GM12878 (cell line): Measurements from ENCODE around the gene MDC1. TPM values are rescaled to one million over a fixed set of nuclear protein-coding genes. Genes with fewer than 3 reads are reported as not detected.

Source experiments
- ATAC-seq: fragments of 200-7000 bp; cut with Tn5 transposase; 3 replicates; pipeline ENCODE4 v1.9.1; 2020; ENCODE audit warnings: mild to moderate bottlenecking, moderate library complexity
- BruUV-seq: library from RNA; stranded (reverse); fragments of 400-500 nt; replicated peaks from 2 replicates; lab custom pipeline; 2021; lab: Mats Ljungman, UMichigan
- CTCF ChIA-PET: fragments of 300-600 bp; sonication (Branson Sonifier 250); formaldehyde crosslinking; extraction: SDS; loops from one replicate; lab custom pipeline; 2021; ENCODE audit warnings: inconsistent platforms; lab: Yijun Ruan, JAX
- POLR2A ChIA-PET: fragments of 350-600 bp; formaldehyde crosslinking; extraction: SDS; loops from one replicate; lab custom pipeline; 2021; ENCODE audit warnings: inconsistent platforms; lab: Charles Lee
- RAD21 ChIA-PET: fragments of 300-600 bp; sonication (Branson Sonifier 250); formaldehyde crosslinking; loops from one replicate; lab custom pipeline; 2023; ENCODE audit warnings: antibody characterized with exemption; ENCODE audit not compliant: unreplicated experiment; lab: Charles Lee
- SMC1A ChIA-PET: fragments of 300-600 bp; sonication (Branson Sonifier 250); formaldehyde crosslinking; loops from one replicate; lab custom pipeline; 2023; ENCODE audit not compliant: unreplicated experiment, uncharacterized antibody; lab: Charles Lee
- DNase-seq: peaks from one replicate; pipeline ENCODE4 v3.0.0-alpha.2; 2011; ENCODE audit warnings: low read depth, low spot score
- FAIRE-seq: peaks from 3 replicates; lab custom pipeline; 2011; peaks lifted over from hg19 to GRCh38; lab: Jason Lieb, UNC
- H2AFZ ChIP-seq: 2 replicates; pipeline ENCODE4 v1.6.0; 2011; ENCODE audit warnings: low read depth, low read length, control low read depth; ENCODE audit not compliant: control insufficient read depth
- H3K27ac ChIP-seq: 2 replicates; pipeline ENCODE4 v1.5.1; 2011; ENCODE audit warnings: control low read depth; ENCODE audit not compliant: control insufficient read depth, insufficient read depth
- H3K27me3 ChIP-seq, 2 experiments: replicated peaks in 1 of 2; 2 replicates each; pipeline versions ENCODE4 v1.6.0 to v1.6.1; 2011; ENCODE audit warnings: low read length in 1 of 2; ENCODE audit not compliant: control insufficient read depth in 2 of 2, insufficient read depth in 2 of 2
- H3K36me3 ChIP-seq, 2 experiments: 2 replicates each; pipeline ENCODE4 v1.5.1; 2011; ENCODE audit warnings: low read length in 1 of 2; ENCODE audit not compliant: control insufficient read depth in 2 of 2, insufficient read depth in 2 of 2
- H3K4me1 ChIP-seq: 2 replicates; pipeline ENCODE4 v1.6.1; 2011; ENCODE audit warnings: mild to moderate bottlenecking, low read length, moderate library complexity, mixed read lengths; ENCODE audit not compliant: control insufficient read depth, insufficient read depth
- H3K4me2 ChIP-seq: 2 replicates; pipeline ENCODE4 v1.6.0; 2011; ENCODE audit warnings: control low read depth; ENCODE audit not compliant: control insufficient read depth, insufficient read depth
- H3K4me3 ChIP-seq: fragments of 200-600 bp; sonication (generic); 2 replicates; pipeline ENCODE4 v1.5.1; 2016
- H3K79me2 ChIP-seq: 2 replicates; pipeline ENCODE4 v1.6.0; 2011; ENCODE audit warnings: low read length; ENCODE audit not compliant: control insufficient read depth, insufficient read depth
- H3K9ac ChIP-seq: 2 replicates; pipeline ENCODE4 v1.8.0; 2011; ENCODE audit warnings: low read length, control low read depth, mixed read lengths; ENCODE audit not compliant: control insufficient read depth, insufficient read depth
- H3K9me3 ChIP-seq: replicated peaks from 3 replicates; pipeline ENCODE4 v1.5.1; 2011; ENCODE audit warnings: mild to moderate bottlenecking, low read length; ENCODE audit not compliant: control insufficient read depth, insufficient read depth
- H4K20me1 ChIP-seq: 2 replicates; pipeline ENCODE4 v1.6.0; 2011; ENCODE audit not compliant: control insufficient read depth, insufficient read depth
- GABPA ChIP-seq: IDR thresholded peaks from 2 replicates; pipeline ENCODE4 v1.6.1; 2014; ENCODE audit warnings: antibody characterized with exemption, low read depth, mild to moderate bottlenecking, inconsistent platforms
- HCFC1 ChIP-seq: fragments of 150-350 bp; IDR thresholded peaks from 2 replicates; pipeline ENCODE4 v1.6.1; 2014; ENCODE audit warnings: low read length
- IKZF1 ChIP-seq: fragments of 450-650 bp; conservative IDR thresholded peaks from 2 replicates; pipeline ENCODE4 v1.6.1; 2017; ENCODE audit warnings: antibody characterized with exemption, mild to moderate bottlenecking
- MEF2A ChIP-seq: IDR thresholded peaks from 2 replicates; pipeline ENCODE4 v1.6.1; 2011; ENCODE audit warnings: low read depth, mild to moderate bottlenecking, low read length, moderate library complexity; ENCODE audit not compliant: insufficient read depth
- NR2F1 ChIP-seq: fragments of 450-650 bp; conservative IDR thresholded peaks from 2 replicates; pipeline ENCODE4 v1.6.1; 2017; ENCODE audit warnings: mild to moderate bottlenecking
- PAX5 ChIP-seq: IDR thresholded peaks from 2 replicates; pipeline ENCODE4 v1.6.1; 2011; ENCODE audit warnings: low read depth, low read length, borderline replicate concordance
- POLR2AphosphoS5 ChIP-seq: IDR thresholded peaks from 2 replicates; pipeline ENCODE4 v1.6.1; 2011; ENCODE audit warnings: mild to moderate bottlenecking, low read length, inconsistent platforms
- RAD51 ChIP-seq: fragments of 450-650 bp; IDR thresholded peaks from 2 replicates; pipeline ENCODE4 v1.6.1; 2016; ENCODE audit warnings: moderate library complexity, mild to moderate bottlenecking, inconsistent platforms
- SMARCA5 ChIP-seq: fragments of 450-650 bp; IDR thresholded peaks from 2 replicates; pipeline ENCODE4 v1.6.1; 2017; ENCODE audit warnings: mild to moderate bottlenecking
- SMC3 ChIP-seq: IDR thresholded peaks from 2 replicates; pipeline ENCODE4 v1.6.1; 2011; ENCODE audit warnings: low read length, improper control_type of control experiment, borderline replicate concordance
- STAT1 ChIP-seq: fragments of 450-650 bp; conservative IDR thresholded peaks from 2 replicates; pipeline ENCODE4 v1.6.1; 2014; ENCODE audit warnings: antibody characterized with exemption, mild to moderate bottlenecking
- TCF3 ChIP-seq: IDR thresholded peaks from 2 replicates; pipeline ENCODE4 v1.6.1; 2012; ENCODE audit warnings: low read depth, mild to moderate bottlenecking, low read length, borderline replicate concordance; ENCODE audit not compliant: insufficient read depth
- ZNF207 ChIP-seq: fragments of 450-650 bp; IDR thresholded peaks from 2 replicates; pipeline ENCODE4 v1.6.1; 2014; ENCODE audit warnings: antibody characterized with exemption, mild to moderate bottlenecking, borderline replicate concordance
- WGBS: methylation state at CpG from one replicate; pipeline ENCODE4 v1.1.6; 2016; ENCODE audit warnings: low lambda C conversion rate; ENCODE audit not compliant: insufficient replicate concordance, insufficient coverage; ENCODE audit errors: missing lambda C conversion rate; 5-methylcytosine and 5-hydroxymethylcytosine counted together
- in situ Hi-C: fragments of 300-500 bp; cut with MboI; formaldehyde crosslinking; loops from 9 replicates; pipeline ENCODE4 v1.14.3; 2018; ENCODE audit warnings: mixed read lengths
- intact Hi-C: fragments of 100-400 bp; cut with micrococcal nuclease; formaldehyde crosslinking; loops from one replicate; pipeline ENCODE4 v1.14.2; 2022; ENCODE audit not compliant: unreplicated experiment
- polyA plus RNA-seq, 11 experiments: library from polyadenylated mRNA; depleted of rRNA in 4 of 11; unstranded in 6 of 11; stranded (reverse) in 5 of 11; fragments of >200 nt; fragmentation: Nextera tagmentation in 4 of 11; fragmentation: Illumina TruSeq in 1 of 11; extraction: Ambion mirVana in 4 of 11; extraction: Trizol in 1 of 11; gene quantifications; 1 replicate in 1 of 11; 2 replicates in 10 of 11; pipeline versions ENCODE4 v1.2.1 to v1.2.3, GENCODE V29; 2011 to 2016; ENCODE audit warnings: inconsistent platforms in 2 of 11, missing spikeins in 2 of 11, low read depth in 1 of 11
- total RNA-seq, 4 experiments: library from RNA; depleted of rRNA in 3 of 4; stranded (reverse); fragments of >200 nt in 3 of 4; fragmentation: Illumina TruSeq in 1 of 4; extraction: Trizol in 1 of 4; gene quantifications; 2 replicates each; pipeline versions ENCODE4 v1.2.1 to v1.2.3, GENCODE V29; 2013 to 2021
- TF ChIP-seq, protein P1 (sequence below): fragments of 450-650 bp; conservative IDR thresholded peaks from 2 replicates; pipeline ENCODE4 v1.6.1; 2017; ENCODE audit warnings: mild to moderate bottlenecking, moderate library complexity
- TF ChIP-seq, protein P2 (sequence below): IDR thresholded peaks from 2 replicates; pipeline ENCODE4 v1.6.1; 2011; ENCODE audit warnings: borderline replicate concordance, low read depth, mild to moderate bottlenecking, moderate library complexity, low read length; ENCODE audit not compliant: insufficient read depth, poor library complexity, severe bottlenecking
- TF ChIP-seq, protein P3 (sequence below), 3 experiments: IDR thresholded peaks in 2 of 3; conservative IDR thresholded peaks in 1 of 3; 2 replicates each; pipeline ENCODE4 v1.5.1; 2011; ENCODE audit warnings: low read depth in 3 of 3, low read length in 3 of 3, mild to moderate bottlenecking in 3 of 3, control low read depth in 2 of 3, moderate library complexity in 2 of 3, inconsistent platforms in 1 of 3, mixed read lengths in 1 of 3; ENCODE audit not compliant: control insufficient read depth in 2 of 3, insufficient read depth in 1 of 3; ENCODE audit errors: extremely low read depth in 1 of 3

MDC1 gene
- total and polyA plus RNA-seq, 10 of the 15 experiments (the other 5 are each of a cell fraction or from before 2014, with no cell fraction given), result 5.1 to 62.5 (median 22.4) TPM

DNA sequence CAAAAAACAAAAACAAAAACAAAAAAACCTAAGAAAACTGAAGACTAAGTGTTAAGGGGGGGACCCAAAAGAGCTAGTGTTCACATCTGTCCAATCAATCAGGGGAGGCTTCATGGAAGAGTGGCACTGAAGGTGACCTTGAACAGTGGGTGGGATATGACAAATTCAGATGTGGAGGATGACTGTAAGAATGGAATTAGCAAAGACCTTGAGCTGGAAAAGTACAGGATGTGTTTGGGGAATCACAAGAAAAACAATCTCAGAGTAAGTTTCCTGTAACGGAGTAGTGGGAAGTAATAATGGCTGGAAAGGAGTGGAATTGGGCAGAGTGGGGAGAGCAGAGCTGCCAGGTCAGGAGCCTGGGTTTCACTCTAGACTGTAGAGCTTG lies 30.2 kb upstream of the MDC1 start (continued):
- no peak for TF ChIP-seq RAD51
- no peak for TF ChIP-seq POLR2AphosphoS5
- TF ChIP-seq GABPA, result no peak

DNA sequence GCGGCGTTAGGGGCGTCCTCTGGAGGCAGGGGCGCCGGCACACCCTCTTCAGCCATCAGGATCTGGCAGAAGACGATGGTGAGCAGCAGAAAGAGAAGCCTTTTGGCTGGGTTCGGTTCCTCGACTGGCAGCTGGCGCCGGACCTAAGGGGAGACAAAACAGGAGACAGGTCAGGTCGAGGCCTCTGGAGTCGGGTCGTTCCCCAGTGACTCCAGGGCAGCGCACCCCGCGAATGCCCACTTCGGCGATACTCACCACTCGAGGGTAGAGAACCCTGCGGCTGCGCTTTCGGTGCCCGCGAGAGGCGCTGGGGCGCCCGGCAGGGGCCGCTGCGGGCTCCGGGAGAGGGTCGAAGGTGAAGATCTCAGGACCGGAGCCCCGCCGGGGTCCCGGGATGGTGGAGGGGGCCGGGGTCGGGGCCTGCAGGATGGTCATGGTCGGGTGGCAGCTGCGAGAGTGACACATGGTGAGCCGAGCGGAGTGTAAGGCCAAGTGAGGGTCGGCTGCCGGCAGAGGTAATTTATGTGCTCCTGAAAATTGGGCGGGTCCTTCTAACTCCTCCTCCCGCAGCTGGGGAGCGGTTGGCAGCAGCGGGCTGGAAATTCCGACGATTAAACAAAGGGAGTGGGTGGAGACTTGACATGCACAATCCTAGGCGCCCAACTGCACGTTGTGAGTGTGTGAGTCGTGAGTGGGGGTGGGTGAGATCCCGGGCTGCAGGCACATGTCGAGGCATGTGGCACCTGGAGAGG lies 27.1 kb upstream of the MDC1 start, which contains the start of gene IER3:
IER3 (minus strand) TSS at position 494 of the 752 bp plus-strand sequence; CDS start at position 465, 29 bp downstream.
- peak; percentile 38 for FAIRE-seq
- 2% methylated on average over 54 of the region's 54 CpGs for WGBS
- in situ Hi-C loops, result no loop called here
- TF ChIP-seq, protein P1, sequence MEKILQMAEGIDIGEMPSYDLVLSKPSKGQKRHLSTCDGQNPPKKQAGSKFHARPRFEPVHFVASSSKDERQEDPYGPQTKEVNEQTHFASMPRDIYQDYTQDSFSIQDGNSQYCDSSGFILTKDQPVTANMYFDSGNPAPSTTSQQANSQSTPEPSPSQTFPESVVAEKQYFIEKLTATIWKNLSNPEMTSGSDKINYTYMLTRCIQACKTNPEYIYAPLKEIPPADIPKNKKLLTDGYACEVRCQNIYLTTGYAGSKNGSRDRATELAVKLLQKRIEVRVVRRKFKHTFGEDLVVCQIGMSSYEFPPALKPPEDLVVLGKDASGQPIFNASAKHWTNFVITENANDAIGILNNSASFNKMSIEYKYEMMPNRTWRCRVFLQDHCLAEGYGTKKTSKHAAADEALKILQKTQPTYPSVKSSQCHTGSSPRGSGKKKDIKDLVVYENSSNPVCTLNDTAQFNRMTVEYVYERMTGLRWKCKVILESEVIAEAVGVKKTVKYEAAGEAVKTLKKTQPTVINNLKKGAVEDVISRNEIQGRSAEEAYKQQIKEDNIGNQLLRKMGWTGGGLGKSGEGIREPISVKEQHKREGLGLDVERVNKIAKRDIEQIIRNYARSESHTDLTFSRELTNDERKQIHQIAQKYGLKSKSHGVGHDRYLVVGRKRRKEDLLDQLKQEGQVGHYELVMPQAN, result peak; percentile 22; the same call in 1 of the 2 replicates
- TF ChIP-seq SMARCA5 (peak; percentile 34; the same call in 1 of the 2 replicates), HCFC1 (no peak; the same call in 1 of the 2 replicates), NR2F1 (peak; percentile 97), IKZF1 (peak; percentile 81), TCF3 (peak; percentile 43; the same call in 1 of the 2 replicates), PAX5 (peak; percentile 66), MEF2A (no peak), SMC3 (peak; percentile 47; the same call in 1 of the 2 replicates), ZNF207 (peak; percentile 64; the same call in 1 of the 2 replicates), STAT1 (0 out of 2 replicates have a peak, but pooled peaks have one; percentile 58)
- TF ChIP-seq, protein P2, sequence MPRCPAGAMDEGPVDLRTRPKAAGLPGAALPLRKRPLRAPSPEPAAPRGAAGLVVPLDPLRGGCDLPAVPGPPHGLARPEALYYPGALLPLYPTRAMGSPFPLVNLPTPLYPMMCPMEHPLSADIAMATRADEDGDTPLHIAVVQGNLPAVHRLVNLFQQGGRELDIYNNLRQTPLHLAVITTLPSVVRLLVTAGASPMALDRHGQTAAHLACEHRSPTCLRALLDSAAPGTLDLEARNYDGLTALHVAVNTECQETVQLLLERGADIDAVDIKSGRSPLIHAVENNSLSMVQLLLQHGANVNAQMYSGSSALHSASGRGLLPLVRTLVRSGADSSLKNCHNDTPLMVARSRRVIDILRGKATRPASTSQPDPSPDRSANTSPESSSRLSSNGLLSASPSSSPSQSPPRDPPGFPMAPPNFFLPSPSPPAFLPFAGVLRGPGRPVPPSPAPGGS, result peak; percentile 32
- TF ChIP-seq, protein P3, sequence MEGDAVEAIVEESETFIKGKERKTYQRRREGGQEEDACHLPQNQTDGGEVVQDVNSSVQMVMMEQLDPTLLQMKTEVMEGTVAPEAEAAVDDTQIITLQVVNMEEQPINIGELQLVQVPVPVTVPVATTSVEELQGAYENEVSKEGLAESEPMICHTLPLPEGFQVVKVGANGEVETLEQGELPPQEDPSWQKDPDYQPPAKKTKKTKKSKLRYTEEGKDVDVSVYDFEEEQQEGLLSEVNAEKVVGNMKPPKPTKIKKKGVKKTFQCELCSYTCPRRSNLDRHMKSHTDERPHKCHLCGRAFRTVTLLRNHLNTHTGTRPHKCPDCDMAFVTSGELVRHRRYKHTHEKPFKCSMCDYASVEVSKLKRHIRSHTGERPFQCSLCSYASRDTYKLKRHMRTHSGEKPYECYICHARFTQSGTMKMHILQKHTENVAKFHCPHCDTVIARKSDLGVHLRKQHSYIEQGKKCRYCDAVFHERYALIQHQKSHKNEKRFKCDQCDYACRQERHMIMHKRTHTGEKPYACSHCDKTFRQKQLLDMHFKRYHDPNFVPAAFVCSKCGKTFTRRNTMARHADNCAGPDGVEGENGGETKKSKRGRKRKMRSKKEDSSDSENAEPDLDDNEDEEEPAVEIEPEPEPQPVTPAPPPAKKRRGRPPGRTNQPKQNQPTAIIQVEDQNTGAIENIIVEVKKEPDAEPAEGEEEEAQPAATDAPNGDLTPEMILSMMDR (IDR thresholded peaks at IDR 0.05 in 2 of 3, conservative IDR thresholded peaks at IDR 0.05 in 1 of 3; ENCODE audit: control insufficient read depth in 2 of 3, extremely low read depth in 1 of 3, insufficient read depth in 1 of 3, low read depth in 3 of 3, low read length in 3 of 3), result peak; percentile 60 to 83 (median 73)

More for the DNA sequence above, 27.1 kb upstream of the MDC1 start, which contains the start of gene IER3:
- Histone ChIP-seq H3K9ac (peak within 1 kb of the TSS; percentile 73), H3K36me3 (peaks cover 4 to 6% of the 10 kb centered on the region in 2 experiments), H3K79me2 (peaks cover 37% of the 10 kb centered on the region), H3K4me1 (peaks cover 15% of the 10 kb centered on the region), H4K20me1 (no peaks in the 10 kb centered on the region), H3K27me3 (no peaks in the 10 kb centered on the region), H3K9me3 (no peaks in the 10 kb centered on the region; the same call in 2 of the 3 replicates), H3K27ac (peak within 1 kb of the TSS; percentile 72), H3K4me3 (peak within 1 kb of the TSS; percentile 81), H3K4me2 (peak within 1 kb of the TSS; percentile 89), H2AFZ (peak within 1 kb of the TSS; percentile 73)
- ChIA-PET CTCF (interaction anchor here (0.8 to 2.3 kb wide), 13 partner anchors 8 to 85 kb away, joined by 3 to 8 read pairs (median 3); no protein-coding TSS in a partner anchor), POLR2A (interaction anchor here (0.9 to 2.1 kb wide), 8 partner anchors 11 to 78 kb away, joined by 3 to 10 read pairs (median 6); no protein-coding TSS in a partner anchor), RAD21 (interaction anchor here (0.6 to 3.7 kb wide), 12 partner anchors 13 to 413 kb away, joined by 3 to 22 read pairs (median 4); partner anchors contain the start of genes CCHCR1, DDR1 and VARS2), SMC1A (interaction anchor here (0.9 to 10.0 kb wide), 7 partner anchors 14 to 133 kb away, joined by 3 to 122 read pairs (median 4); no protein-coding TSS in a partner anchor)
- DNase-seq (no peak), ATAC-seq (peak; percentile 58)
- intact Hi-C loops, result loop anchor here (1.0 kb wide), 1 partner anchor 13 kb away; no protein-coding TSS in a partner anchor
- BruUV-seq, result no TSS peak
